GM12873 (cell line): ENCODE measurements around the gene CDKL5.

Experiments
- CTCF ChIP-seq: IDR thresholded peaks from 2 replicates; pipeline ENCODE4 v1.5.1; 2012; ENCODE audit warnings: low read depth, mild to moderate bottlenecking, moderate library complexity, low read length, control low read depth; ENCODE audit not compliant: insufficient read depth; ENCODE audit errors: missing control alignments

CDKL5 gene

GRCh38 chrX:18548996-18549395 lies 123.6 kb downstream of the CDKL5 start:
- TF ChIP-seq CTCF = no peak

- no peak for TF ChIP-seq CTCF
Measured at GRCh38 chrX:18549643-18550042, 124.2 kb downstream of the CDKL5 start.

GRCh38 chrX:18557879-18558278 lies 132.5 kb downstream of the CDKL5 start:
- no peak for TF ChIP-seq CTCF

- TF ChIP-seq CTCF = no peak
Measured at GRCh38 chrX:18558799-18559198, 133.4 kb downstream of the CDKL5 start.

- TF ChIP-seq CTCF = no peak
Measured at GRCh38 chrX:18561020-18561419, 135.6 kb downstream of the CDKL5 start.

GRCh38 chrX:18565727-18566126 lies 140.3 kb downstream of the CDKL5 start:
- TF ChIP-seq CTCF = no peak

- no peak for TF ChIP-seq CTCF
Measured at GRCh38 chrX:18566748-18567147, 141.3 kb downstream of the CDKL5 start.
